Activated CD8-positive, alpha-beta memory T cell treated with anti-CD3 and anti-CD28 coated beads, Interleukin-2, amount 50 U/mL, for 48 hours (primary cell): ENCODE data around the gene DLL4.

Experiments
- DNase-seq: peaks from one replicate; pipeline ENCODE4 v3.0.0-alpha.2; 2020

DLL4 gene

GRCh38 chr15:40928821-40929659 is at the start of gene DLL4:
TSS of gene DLL4 (plus strand) at chr15:40929340. CDS start at chr15:40929669, 329 bp downstream.
- peak; percentile 74 for DNase-seq

GRCh38 chr15:40879609-40880008 is 49.5 kb upstream of the DLL4 start:
- DNase-seq: no peak

- no peak for DNase-seq
These were observed 47.8 kb upstream of the DLL4 start for GRCh38 chr15:40881351-40881750.

GRCh38 chr15:40886586-40886985 is 42.6 kb upstream of the DLL4 start:
- no peak for DNase-seq

- no peak for DNase-seq
These were observed 40.0 kb upstream of the DLL4 start for GRCh38 chr15:40889112-40889511.

GRCh38 chr15:40891138-40891537 is 38.0 kb upstream of the DLL4 start:
- no peak for DNase-seq

- no peak for DNase-seq
These were observed 37.2 kb upstream of the DLL4 start for GRCh38 chr15:40891810-40892446.

- DNase-seq: no peak
These were observed 36.6 kb upstream of the DLL4 start for GRCh38 chr15:40892447-40893012.

- no peak for DNase-seq
These were observed 36.0 kb upstream of the DLL4 start for GRCh38 chr15:40893019-40893670.

GRCh38 chr15:40893733-40894680 is 35.1 kb upstream of the DLL4 start, which contains the start of gene VPS18:
TSS of gene VPS18 (plus strand) at chr15:40894450. CDS start at chr15:40894769, 319 bp downstream.
- peak; percentile 100 for DNase-seq

- peak; percentile 78 for DNase-seq
These were observed 34.3 kb upstream of the DLL4 start for GRCh38 chr15:40894681-40895448.

GRCh38 chr15:40899536-40900207 is 29.5 kb upstream of the DLL4 start:
- DNase-seq: no peak

- DNase-seq: no peak
These were observed 28.7 kb upstream of the DLL4 start for GRCh38 chr15:40900256-40901052.

GRCh38 chr15:40901053-40901443 is 28.1 kb upstream of the DLL4 start:
- DNase-seq: no peak

- DNase-seq: no peak
These were observed 26.3 kb upstream of the DLL4 start for GRCh38 chr15:40902605-40903561.

GRCh38 chr15:40904552-40905201 is 24.5 kb upstream of the DLL4 start:
- DNase-seq: no peak

- peak; percentile 95 for DNase-seq
These were observed 22.8 kb upstream of the DLL4 start for GRCh38 chr15:40906091-40906990.
